ENCODE results near the gene RWDD1. TPM values are rescaled to one million over a fixed set of nuclear protein-coding genes. Genes with fewer than 3 reads are reported as not detected.

The RWDD1 gene
- total and polyA plus RNA-seq, 2 of the 13 experiments (the other 11 are each of a cell fraction or from before 2014, with no cell fraction given), result 27.4 to 67.1 TPM

- peak; percentile 78 for TF ChIP-seq ZNF280D (CRISPR knock-in tag; IDR thresholded peaks at IDR 0.05)
- no peak; the same call in 1 of the 2 replicates for TF ChIP-seq ZSCAN12 (CRISPR knock-in tag; IDR thresholded peaks at IDR 0.05)
- TF ChIP-seq ZNF17 (CRISPR knock-in tag; IDR thresholded peaks at IDR 0.05), result no peak
- TF ChIP-seq HINFP (CRISPR knock-in tag; IDR thresholded peaks at IDR 0.05; ENCODE audit: low read depth), result peak; percentile 73; the same call in 1 of the 2 replicates
- TF ChIP-seq ZNF563 (CRISPR knock-in tag; IDR thresholded peaks at IDR 0.05), result no peak
- no peak for TF ChIP-seq PHB2 (IDR thresholded peaks at IDR 0.05; ENCODE audit: partially characterized antibody)
- TF ChIP-seq CCAR2 (optimal IDR thresholded peaks at IDR 0.05; ENCODE audit: low read depth, low read length), result peak; percentile 87
- no peak for TF ChIP-seq HIVEP1 (CRISPR knock-in tag; IDR thresholded peaks at IDR 0.05)
- no peak for TF ChIP-seq ZFP41 (CRISPR knock-in tag; IDR thresholded peaks at IDR 0.05; ENCODE audit: borderline replicate concordance)
- no peak for TF ChIP-seq ZBTB46 (CRISPR knock-in tag; IDR thresholded peaks at IDR 0.05; ENCODE audit: borderline replicate concordance)
- 0 out of 2 replicates have a peak, but pooled peaks have one; percentile 46 for TF ChIP-seq MBD4 (IDR thresholded peaks at IDR 0.05; ENCODE audit: borderline replicate concordance, low read length)
- TF ChIP-seq SATB2 (CRISPR knock-in tag; IDR thresholded peaks at IDR 0.05), result no peak
- TF ChIP-seq CSRNP1 (CRISPR knock-in tag; IDR thresholded peaks at IDR 0.05), result peak; percentile 78
- TF ChIP-seq NR1H2 (CRISPR knock-in tag; IDR thresholded peaks at IDR 0.05; ENCODE audit: borderline replicate concordance, low read depth), result no peak
- no peak for TF ChIP-seq DR1 (CRISPR knock-in tag; IDR thresholded peaks at IDR 0.05)
- no peak for TF ChIP-seq ZNF20 (CRISPR knock-in tag; IDR thresholded peaks at IDR 0.05)
- 0 out of 2 replicates have a peak, but pooled peaks have one; percentile 33 for TF ChIP-seq PRMT3 (CRISPR knock-in tag; IDR thresholded peaks at IDR 0.05; ENCODE audit: borderline replicate concordance, low read depth)
These were observed 60.2 kb downstream of the RWDD1 start (continued) for GRCh38 chr6:116631379-116631990.

Measured in HepG2 (cell line).